HUES64 (cell line): ENCODE data around the gene OLFML3.

Source experiments
- H3K27ac ChIP-seq: 2 replicates; pipeline ENCODE4 v1.7.0; 2013; ENCODE audit warnings: low read depth, low read length, inconsistent platforms
- H3K27me3 ChIP-seq: 2 replicates; pipeline ENCODE4 v1.6.1; 2013; ENCODE audit warnings: mild to moderate bottlenecking, low read length; ENCODE audit not compliant: insufficient read depth
- H3K36me3 ChIP-seq: 2 replicates; pipeline ENCODE4 v1.6.1; 2013; ENCODE audit warnings: mild to moderate bottlenecking, low read length; ENCODE audit not compliant: insufficient read depth
- H3K4me1 ChIP-seq: 2 replicates; pipeline ENCODE4 v1.6.1; 2013; ENCODE audit warnings: mild to moderate bottlenecking, low read length, moderate library complexity; ENCODE audit not compliant: insufficient read depth
- H3K4me3 ChIP-seq: 2 replicates; pipeline ENCODE4 v1.5.1; 2013; ENCODE audit warnings: mild to moderate bottlenecking, low read length, moderate library complexity
- H3K9ac ChIP-seq: 2 replicates; pipeline ENCODE4 v1.6.1; 2013; ENCODE audit warnings: mild to moderate bottlenecking, low read depth, low read length
- H3K9me3 ChIP-seq: 2 replicates; pipeline ENCODE4 v1.6.1; 2013; ENCODE audit warnings: low read depth, low read length; ENCODE audit not compliant: insufficient read depth
- WGBS: fragments of 150-250, 120-280 bp; methylation state at CpG from one replicate; pipeline ENCODE4 v1.1.7; 2013; ENCODE audit warnings: missing lambda C conversion rate; 5-methylcytosine and 5-hydroxymethylcytosine counted together

The OLFML3 gene

DNA sequence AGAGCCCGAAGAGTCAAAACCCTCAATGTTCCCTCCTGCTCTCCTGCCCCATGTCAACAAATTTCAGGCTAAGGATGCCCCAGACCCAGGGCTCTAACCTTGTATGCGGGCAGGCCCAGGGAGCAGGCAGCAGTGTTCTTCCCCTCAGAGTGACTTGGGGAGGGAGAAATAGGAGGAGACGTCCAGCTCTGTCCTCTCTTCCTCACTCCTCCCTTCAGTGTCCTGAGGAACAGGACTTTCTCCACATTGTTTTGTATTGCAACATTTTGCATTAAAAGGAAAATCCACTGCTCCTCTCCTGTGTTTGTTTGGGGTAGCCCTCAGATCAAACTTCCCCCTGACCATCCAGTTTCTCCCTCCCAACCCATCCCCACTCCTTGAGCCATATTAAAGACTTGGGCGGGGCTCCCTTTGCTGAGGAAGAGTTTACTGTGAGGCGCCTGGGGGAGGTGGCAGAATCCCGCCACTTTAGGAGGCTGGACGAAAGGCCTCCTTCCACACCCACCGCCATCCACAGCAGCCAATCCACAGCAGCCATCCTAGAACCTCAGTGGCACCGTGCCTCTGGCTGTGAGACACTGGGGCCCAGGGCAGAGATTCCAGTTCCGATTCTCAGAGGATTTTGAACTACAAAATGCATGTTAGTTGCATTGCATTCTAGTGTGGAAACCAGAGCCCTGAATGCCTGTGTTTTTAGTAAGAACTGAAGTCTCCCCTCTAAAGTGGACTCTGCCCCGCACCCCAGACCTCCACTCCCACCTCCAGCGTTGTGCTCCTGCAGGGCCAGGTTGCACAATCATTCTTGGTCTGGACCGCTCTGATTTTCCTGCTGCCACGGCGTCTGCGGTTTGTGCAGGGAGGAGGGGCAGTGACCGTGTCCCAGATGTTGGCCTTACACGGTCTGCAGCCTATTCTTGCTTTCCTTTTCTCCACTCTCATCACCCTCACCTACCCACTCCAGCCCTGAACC is 3.0 kb downstream of the OLFML3 start:
- H3K36me3 ChIP-seq, result peaks cover 12% of the 10 kb centered on the region
- H3K27ac ChIP-seq, result no peak overlapping the region
- WGBS, result 63% methylated on average over 16 of the region's 18 CpGs
- H3K27me3 ChIP-seq, result no peaks in the 10 kb centered on the region
- no peak overlapping the region for H3K4me3 ChIP-seq
- H3K9me3 ChIP-seq, result peaks cover 15% of the 10 kb centered on the region; the same call in 1 of the 2 replicates
- no peak overlapping the region for H3K9ac ChIP-seq
- H3K4me1 ChIP-seq, result peaks cover 41% of the 10 kb centered on the region

DNA sequence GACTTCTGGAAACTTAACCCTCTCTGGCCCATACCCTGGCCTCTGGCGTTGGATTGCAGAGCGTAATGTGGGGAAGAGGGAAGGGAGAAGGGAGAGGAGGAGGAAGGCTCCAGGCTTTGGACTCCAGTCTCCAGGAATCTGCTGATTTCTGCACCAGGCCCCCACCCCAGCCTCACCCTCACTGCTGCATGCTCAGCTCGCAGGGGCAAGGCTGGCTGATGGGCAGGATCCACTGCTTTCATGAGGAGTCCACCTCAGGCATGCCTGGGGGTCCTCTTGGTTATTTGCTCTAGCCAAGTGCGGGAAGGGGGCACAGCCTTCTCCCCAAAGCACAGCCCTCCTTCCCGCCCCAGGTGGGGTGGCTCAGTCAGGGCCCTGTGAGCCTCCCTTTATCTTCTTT is 3.7 kb downstream of the OLFML3 start:
- H3K27me3 ChIP-seq, result no peaks in the 10 kb centered on the region
- peaks cover 12% of the 10 kb centered on the region for H3K36me3 ChIP-seq
- no peak overlapping the region for H3K27ac ChIP-seq
- no peak overlapping the region for H3K9ac ChIP-seq
- peaks cover 34% of the 10 kb centered on the region for H3K4me1 ChIP-seq
- H3K9me3 ChIP-seq, result peaks cover 15% of the 10 kb centered on the region
- no peak overlapping the region for H3K4me3 ChIP-seq
- 77% methylated on average over 5 of the region's 5 CpGs for WGBS

DNA sequence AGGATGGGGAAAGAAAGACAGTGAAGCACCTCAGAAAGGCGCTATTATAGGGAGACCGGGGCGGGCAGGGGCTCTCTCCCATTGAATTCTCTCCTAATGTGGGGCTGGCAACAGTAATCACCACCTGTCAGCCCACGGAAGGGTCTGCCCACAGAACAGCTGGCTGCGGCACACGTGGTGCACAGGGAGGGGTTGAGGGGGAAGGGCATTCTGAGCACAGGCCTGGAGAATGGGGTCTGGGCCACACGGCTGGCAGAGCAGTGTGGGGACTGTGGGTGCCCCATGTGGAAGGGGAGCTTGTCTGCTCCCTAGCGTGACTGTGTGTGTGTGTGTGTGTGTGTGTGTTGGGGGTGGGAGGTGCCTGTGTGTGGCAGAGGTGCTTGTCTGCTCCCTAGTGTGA is 4.1 kb downstream of the OLFML3 start:
- H3K4me1 ChIP-seq, result peaks cover 30% of the 10 kb centered on the region
- no peaks in the 10 kb centered on the region for H3K27me3 ChIP-seq
- H3K36me3 ChIP-seq, result peaks cover 12% of the 10 kb centered on the region
- H3K27ac ChIP-seq, result no peak overlapping the region
- no peak overlapping the region for H3K4me3 ChIP-seq
- WGBS, result 87% methylated on average over 8 of the region's 8 CpGs
- peaks cover 15% of the 10 kb centered on the region for H3K9me3 ChIP-seq
- H3K9ac ChIP-seq, result no peak overlapping the region

DNA sequence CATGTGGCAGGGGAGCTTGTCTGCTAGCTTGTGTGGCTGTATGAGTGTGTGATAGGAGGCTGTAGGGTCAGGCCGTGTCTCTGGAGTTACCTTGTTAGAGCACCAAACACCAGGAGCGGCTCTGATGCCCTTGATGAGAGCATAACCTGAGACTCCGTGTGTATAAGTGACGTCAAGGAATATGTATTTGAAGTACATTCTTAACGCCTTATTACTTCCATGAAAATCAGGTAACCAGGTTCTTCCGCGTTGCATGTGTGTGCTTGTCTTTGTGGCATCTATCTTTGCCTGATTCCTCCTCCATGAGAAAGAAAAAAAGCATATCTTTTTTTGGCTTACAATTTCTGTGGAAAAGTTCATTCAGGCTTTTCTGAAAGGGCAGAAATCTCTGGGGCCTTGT is 4.6 kb downstream of the OLFML3 start:
- Histone ChIP-seq H3K9ac (no peak overlapping the region), H3K27ac (no peak overlapping the region), H3K36me3 (peaks cover 12% of the 10 kb centered on the region), H3K4me3 (no peak overlapping the region), H3K4me1 (peaks cover 26% of the 10 kb centered on the region), H3K27me3 (no peaks in the 10 kb centered on the region), H3K9me3 (peaks cover 15% of the 10 kb centered on the region)
- WGBS, result 94% methylated on average over 7 of the region's 7 CpGs

DNA sequence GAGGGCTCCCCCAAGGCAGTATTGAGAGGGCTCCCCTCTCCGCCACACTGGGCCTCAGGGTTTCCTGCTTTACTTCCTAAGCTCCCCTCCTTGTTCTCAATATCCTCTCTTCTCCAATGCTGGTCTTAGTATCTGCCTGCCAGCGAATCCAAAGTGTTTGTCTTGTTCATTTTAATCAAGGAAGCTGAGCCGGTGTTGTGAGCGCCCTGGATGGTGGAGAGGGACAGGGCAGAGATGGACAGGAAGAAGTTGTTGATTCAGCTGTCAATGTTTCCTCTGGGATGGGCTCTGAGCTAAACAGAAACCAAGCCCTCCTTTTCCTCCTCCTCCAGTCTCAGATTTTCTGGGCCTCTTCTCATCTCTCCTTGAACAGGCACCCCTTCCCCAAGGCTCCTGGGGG is 5.4 kb downstream of the OLFML3 start:
- no peaks in the 10 kb centered on the region for H3K27me3 ChIP-seq
- WGBS, result 73% methylated on average over 4 of the region's 4 CpGs
- H3K9me3 ChIP-seq, result peaks cover 15% of the 10 kb centered on the region
- peaks cover 21% of the 10 kb centered on the region for H3K4me1 ChIP-seq
- H3K9ac ChIP-seq, result no peak overlapping the region
- H3K4me3 ChIP-seq, result no peak overlapping the region
- H3K27ac ChIP-seq, result no peak overlapping the region
- H3K36me3 ChIP-seq, result peaks cover 12% of the 10 kb centered on the region

DNA sequence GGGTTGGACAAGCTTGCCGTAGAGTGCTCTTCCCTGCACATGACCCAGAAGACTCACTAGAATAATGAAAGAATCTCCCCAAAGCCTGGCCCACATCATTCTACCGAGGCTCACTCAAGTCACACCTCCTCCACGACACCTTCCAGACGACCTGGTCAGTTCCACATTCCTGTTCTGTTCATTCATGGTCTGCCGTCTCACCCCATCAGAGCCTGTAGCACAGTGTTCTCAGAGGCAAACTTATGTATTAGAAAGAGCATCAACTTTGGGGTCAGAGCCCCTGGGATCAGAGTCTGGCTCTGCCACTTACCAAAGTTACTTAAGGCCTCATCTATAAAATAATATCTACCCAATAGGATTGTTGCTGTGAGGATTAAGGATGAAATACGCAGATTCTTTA is 7.5 kb downstream of the OLFML3 start:
- WGBS, result 76% methylated on average over 6 of the region's 6 CpGs
- H3K27me3 ChIP-seq, result no peaks in the 10 kb centered on the region
- no peak overlapping the region for H3K9ac ChIP-seq
- H3K36me3 ChIP-seq, result no peaks in the 10 kb centered on the region
- peaks cover 15% of the 10 kb centered on the region for H3K9me3 ChIP-seq
- peaks cover 12% of the 10 kb centered on the region for H3K4me1 ChIP-seq
- no peak overlapping the region for H3K4me3 ChIP-seq
- H3K27ac ChIP-seq, result no peak overlapping the region

DNA sequence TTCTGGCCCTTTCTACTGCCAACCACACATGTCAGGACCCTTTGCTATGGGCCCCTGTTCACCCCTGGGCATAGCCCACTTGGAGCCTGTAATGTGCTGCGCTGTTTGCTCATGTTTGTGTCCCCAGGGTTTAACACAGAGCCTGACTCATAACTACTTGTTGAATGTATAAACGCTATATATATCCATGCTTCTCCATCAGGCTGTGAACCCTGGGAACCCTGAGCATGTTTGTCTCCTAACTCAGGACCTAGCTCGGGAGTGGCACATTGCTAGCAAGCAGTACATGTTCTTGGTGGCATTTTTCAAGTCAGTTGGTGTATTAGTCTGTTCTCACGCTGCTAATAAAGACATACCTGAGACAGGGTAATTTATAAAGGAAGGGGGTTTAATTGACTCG is 8.0 kb downstream of the OLFML3 start:
- Histone ChIP-seq H3K27ac (no peak overlapping the region), H3K4me1 (peaks cover 8% of the 10 kb centered on the region), H3K36me3 (no peaks in the 10 kb centered on the region), H3K27me3 (no peaks in the 10 kb centered on the region), H3K9ac (no peak overlapping the region), H3K9me3 (peaks cover 15% of the 10 kb centered on the region), H3K4me3 (no peak overlapping the region)
- 98% methylated on average over 5 of the region's 5 CpGs for WGBS

DNA sequence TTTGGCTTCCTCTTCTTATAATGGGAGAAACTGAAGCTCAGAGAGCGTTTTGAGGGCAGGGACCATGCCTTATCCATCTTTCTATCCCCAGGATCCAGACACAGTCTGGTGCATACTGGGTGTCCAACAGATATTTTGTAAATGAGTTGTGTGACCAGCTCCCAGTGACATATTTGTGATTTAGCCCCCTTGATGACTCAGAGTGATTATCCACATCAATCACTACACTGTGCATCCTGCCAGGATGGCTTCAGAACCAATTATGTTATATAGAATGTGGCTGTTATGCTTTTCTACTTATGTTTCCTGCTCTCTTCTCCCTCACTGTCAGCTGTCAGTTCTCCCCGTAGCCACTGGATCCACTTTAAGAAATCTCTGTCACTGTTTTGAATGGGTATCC is 11.3 kb downstream of the OLFML3 start:
- no peaks in the 10 kb centered on the region for H3K4me1 ChIP-seq
- 91% methylated on average over 2 of the region's 2 CpGs for WGBS
- H3K9ac ChIP-seq, result no peak overlapping the region
- H3K27me3 ChIP-seq, result no peaks in the 10 kb centered on the region
- no peak overlapping the region for H3K27ac ChIP-seq
- peaks cover 22% of the 10 kb centered on the region for H3K9me3 ChIP-seq
- no peak overlapping the region for H3K4me3 ChIP-seq
- no peaks in the 10 kb centered on the region for H3K36me3 ChIP-seq

DNA sequence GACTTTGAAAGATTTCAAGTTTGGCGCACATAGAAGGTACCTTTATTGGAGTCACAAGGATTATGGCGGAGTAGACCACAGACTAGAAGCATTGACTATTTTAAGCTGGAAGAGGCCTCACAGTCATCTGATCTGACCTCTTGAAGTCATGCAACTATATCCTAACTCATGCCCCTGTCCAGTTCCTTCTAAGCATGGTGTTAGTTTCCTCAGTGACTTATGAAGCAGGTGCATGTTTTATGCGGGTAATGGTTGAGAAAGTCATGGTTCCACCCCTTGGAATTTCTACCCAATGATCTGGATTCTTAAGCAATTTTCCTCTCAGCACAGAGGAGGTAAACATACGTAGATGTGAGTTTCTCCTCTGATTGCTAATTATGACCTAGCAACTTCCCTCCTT is 11.7 kb downstream of the OLFML3 start:
- Histone ChIP-seq H3K4me3 (no peak overlapping the region), H3K4me1 (no peaks in the 10 kb centered on the region), H3K9me3 (peaks cover 24% of the 10 kb centered on the region), H3K27ac (no peak overlapping the region), H3K9ac (no peak overlapping the region), H3K36me3 (no peaks in the 10 kb centered on the region), H3K27me3 (no peaks in the 10 kb centered on the region)
- WGBS, result 97% methylated on average over 4 of the region's 4 CpGs

DNA sequence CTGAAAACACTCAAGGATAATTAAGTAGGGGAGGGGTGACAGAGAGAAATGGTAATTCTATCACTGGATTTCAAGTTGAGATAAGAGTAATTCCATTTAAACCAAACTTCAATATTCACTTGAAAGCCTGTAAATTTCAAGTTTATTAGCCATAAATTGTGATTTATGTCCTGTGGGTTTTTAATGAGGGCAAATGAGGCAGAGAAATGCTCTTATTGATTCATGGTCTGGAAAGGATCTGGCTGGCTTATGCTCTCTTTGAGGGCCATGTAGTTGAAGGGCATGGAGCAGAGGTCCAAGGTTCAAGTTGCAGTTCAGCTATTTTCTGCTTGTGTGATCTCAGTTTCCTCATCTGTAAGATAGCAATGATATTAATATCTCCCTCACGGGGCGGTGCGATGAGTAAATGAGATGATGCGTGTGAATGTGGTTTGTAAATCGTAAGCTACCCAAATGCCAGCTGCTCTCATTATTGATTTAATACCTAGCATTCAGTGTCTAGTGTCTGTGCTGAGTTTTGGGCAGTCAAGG is 12.3 kb downstream of the OLFML3 start:
- Histone ChIP-seq H3K4me3 (no peak overlapping the region), H3K9me3 (peaks cover 22% of the 10 kb centered on the region), H3K27ac (no peak overlapping the region), H3K9ac (no peak overlapping the region), H3K27me3 (no peaks in the 10 kb centered on the region), H3K4me1 (no peaks in the 10 kb centered on the region), H3K36me3 (no peaks in the 10 kb centered on the region)
- 95% methylated on average over 5 of the region's 5 CpGs for WGBS

DNA sequence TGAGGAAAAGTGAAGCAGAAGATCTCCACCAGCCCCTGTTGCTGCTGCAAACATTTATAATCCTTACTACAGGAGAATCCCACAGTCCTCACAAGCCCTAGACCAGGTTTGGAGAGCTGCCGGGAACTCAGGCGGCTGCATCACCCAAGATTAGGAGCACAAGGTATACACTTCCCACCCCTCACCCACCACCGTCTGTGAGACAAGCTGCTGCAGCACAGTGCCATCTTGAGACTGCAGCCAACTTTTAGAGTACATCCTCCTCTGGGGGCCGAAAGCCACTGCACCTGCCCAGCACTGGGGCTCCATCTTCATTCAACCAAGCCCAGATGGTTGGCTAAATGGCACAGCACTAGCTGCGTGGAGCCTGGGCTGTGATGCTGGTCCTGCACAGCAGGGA is 13.8 kb downstream of the OLFML3 start:
- no peak overlapping the region for H3K4me3 ChIP-seq
- no peak overlapping the region for H3K27ac ChIP-seq
- peaks cover 19% of the 10 kb centered on the region; the same call in 1 of the 2 replicates for H3K9me3 ChIP-seq
- no peaks in the 10 kb centered on the region for H3K4me1 ChIP-seq
- H3K27me3 ChIP-seq, result no peaks in the 10 kb centered on the region
- H3K9ac ChIP-seq, result no peak overlapping the region
- no peaks in the 10 kb centered on the region for H3K36me3 ChIP-seq
- 93% methylated on average over 5 of the region's 5 CpGs for WGBS
